ENCODE measurements around the gene RIIAD1. TPM values are rescaled to one million over a fixed set of nuclear protein-coding genes. Genes with fewer than 3 reads are reported as not detected.

Gene RIIAD1
- total RNA-seq, 1 experiment from 2014 or later, result not detected

DNA sequence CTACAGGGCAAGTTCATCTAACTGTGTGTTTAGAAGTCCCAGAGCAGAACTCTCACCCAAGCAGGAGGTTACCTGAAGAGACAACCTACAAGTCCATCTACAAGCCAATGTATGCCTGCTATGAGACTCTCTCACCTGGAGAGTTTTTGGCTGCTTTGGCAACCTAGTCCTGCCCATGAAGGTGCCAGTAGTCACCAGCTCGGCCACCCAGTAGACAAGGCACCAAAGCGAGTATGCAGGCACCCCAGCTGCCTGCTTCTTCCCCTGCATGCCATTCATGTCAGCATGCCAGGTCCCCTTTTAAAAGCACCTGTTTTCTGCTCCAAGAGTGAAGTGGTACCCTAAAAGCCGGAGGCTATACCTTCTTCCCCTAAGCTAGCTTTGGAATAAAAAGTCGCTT, 20.2 kb downstream of the RIIAD1 start:
- peaks cover 6% of the 10 kb centered on the region for H3K4me1 Mint-ChIP-seq
- peaks cover 18% of the 10 kb centered on the region for H3K36me3 Mint-ChIP-seq
- H3K4me3 Mint-ChIP-seq, result no peak overlapping the region
- no peak for ATAC-seq
- ChIA-PET POLR2A (no interaction called here), CTCF (interaction anchor here (0.7 to 1.7 kb wide), 2 partner anchors 401 to 431 kb away, joined by 3 read pairs; no protein-coding TSS in a partner anchor)
- H3K27me3 Mint-ChIP-seq (ENCODE audit: low read depth), result peaks cover 6% of the 10 kb centered on the region
- no peak for TF ChIP-seq GTF2I (CRISPR knock-in tag; conservative IDR thresholded peaks at IDR 0.05)
- TF ChIP-seq KAT7 (CRISPR knock-in tag; IDR thresholded peaks at IDR 0.05; ENCODE audit: borderline replicate concordance), result no peak
- no peak for TF ChIP-seq EMX1 (CRISPR knock-in tag; IDR thresholded peaks at IDR 0.05)
- no peak for TF ChIP-seq SP1 (CRISPR knock-in tag; conservative IDR thresholded peaks at IDR 0.05)
- DNase-seq (ENCODE audit: low spot score), result no peak
- H3K27ac Mint-ChIP-seq, result no peak overlapping the region
- H3K9me3 Mint-ChIP-seq, result peaks cover 24% of the 10 kb centered on the region

DNA sequence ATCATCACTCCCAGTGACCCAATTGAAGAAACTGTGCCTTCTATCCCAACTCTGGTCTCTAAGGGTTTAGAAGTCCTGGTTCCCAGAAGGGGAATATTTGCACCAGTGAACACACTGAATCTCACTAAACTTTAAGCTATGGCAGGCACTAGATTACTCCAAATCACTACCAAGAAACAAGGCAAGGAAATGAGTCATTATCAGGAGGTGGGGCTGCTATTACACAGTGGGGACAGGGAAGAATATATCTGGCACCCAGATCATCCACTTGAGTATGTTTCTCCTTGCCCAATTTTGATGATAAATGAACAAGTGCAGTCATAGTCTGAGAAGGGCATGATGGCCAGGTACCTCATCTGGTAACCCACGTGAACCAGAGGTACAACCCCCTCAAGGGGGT, 35.0 kb downstream of the RIIAD1 start:
- TF ChIP-seq JAZF1 (CRISPR knock-in tag; IDR thresholded peaks at IDR 0.05), result no peak
- no peak for TF ChIP-seq ZNF263 (CRISPR knock-in tag; IDR thresholded peaks at IDR 0.05; ENCODE audit: low read depth)
- no peak for TF ChIP-seq ZNF219 (CRISPR knock-in tag; IDR thresholded peaks at IDR 0.05; ENCODE audit: borderline replicate concordance)
- TF ChIP-seq, protein P1, sequence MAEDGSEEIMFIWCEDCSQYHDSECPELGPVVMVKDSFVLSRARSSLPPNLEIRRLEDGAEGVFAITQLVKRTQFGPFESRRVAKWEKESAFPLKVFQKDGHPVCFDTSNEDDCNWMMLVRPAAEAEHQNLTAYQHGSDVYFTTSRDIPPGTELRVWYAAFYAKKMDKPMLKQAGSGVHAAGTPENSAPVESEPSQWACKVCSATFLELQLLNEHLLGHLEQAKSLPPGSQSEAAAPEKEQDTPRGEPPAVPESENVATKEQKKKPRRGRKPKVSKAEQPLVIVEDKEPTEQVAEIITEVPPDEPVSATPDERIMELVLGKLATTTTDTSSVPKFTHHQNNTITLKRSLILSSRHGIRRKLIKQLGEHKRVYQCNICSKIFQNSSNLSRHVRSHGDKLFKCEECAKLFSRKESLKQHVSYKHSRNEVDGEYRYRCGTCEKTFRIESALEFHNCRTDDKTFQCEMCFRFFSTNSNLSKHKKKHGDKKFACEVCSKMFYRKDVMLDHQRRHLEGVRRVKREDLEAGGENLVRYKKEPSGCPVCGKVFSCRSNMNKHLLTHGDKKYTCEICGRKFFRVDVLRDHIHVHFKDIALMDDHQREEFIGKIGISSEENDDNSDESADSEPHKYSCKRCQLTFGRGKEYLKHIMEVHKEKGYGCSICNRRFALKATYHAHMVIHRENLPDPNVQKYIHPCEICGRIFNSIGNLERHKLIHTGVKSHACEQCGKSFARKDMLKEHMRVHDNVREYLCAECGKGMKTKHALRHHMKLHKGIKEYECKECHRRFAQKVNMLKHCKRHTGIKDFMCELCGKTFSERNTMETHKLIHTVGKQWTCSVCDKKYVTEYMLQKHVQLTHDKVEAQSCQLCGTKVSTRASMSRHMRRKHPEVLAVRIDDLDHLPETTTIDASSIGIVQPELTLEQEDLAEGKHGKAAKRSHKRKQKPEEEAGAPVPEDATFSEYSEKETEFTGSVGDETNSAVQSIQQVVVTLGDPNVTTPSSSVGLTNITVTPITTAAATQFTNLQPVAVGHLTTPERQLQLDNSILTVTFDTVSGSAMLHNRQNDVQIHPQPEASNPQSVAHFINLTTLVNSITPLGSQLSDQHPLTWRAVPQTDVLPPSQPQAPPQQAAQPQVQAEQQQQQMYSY (CRISPR knock-in tag; IDR thresholded peaks at IDR 0.05), result no peak
- TF ChIP-seq, protein P2, sequence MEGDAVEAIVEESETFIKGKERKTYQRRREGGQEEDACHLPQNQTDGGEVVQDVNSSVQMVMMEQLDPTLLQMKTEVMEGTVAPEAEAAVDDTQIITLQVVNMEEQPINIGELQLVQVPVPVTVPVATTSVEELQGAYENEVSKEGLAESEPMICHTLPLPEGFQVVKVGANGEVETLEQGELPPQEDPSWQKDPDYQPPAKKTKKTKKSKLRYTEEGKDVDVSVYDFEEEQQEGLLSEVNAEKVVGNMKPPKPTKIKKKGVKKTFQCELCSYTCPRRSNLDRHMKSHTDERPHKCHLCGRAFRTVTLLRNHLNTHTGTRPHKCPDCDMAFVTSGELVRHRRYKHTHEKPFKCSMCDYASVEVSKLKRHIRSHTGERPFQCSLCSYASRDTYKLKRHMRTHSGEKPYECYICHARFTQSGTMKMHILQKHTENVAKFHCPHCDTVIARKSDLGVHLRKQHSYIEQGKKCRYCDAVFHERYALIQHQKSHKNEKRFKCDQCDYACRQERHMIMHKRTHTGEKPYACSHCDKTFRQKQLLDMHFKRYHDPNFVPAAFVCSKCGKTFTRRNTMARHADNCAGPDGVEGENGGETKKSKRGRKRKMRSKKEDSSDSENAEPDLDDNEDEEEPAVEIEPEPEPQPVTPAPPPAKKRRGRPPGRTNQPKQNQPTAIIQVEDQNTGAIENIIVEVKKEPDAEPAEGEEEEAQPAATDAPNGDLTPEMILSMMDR (IDR thresholded peaks at IDR 0.05), result no peak
- no peak for TF ChIP-seq NR3C1 (CRISPR knock-in tag; conservative IDR thresholded peaks at IDR 0.05; ENCODE audit: low read depth)
- no peak for TF ChIP-seq HMGA2 (CRISPR knock-in tag; IDR thresholded peaks at IDR 0.05)
- TF ChIP-seq, protein P3, sequence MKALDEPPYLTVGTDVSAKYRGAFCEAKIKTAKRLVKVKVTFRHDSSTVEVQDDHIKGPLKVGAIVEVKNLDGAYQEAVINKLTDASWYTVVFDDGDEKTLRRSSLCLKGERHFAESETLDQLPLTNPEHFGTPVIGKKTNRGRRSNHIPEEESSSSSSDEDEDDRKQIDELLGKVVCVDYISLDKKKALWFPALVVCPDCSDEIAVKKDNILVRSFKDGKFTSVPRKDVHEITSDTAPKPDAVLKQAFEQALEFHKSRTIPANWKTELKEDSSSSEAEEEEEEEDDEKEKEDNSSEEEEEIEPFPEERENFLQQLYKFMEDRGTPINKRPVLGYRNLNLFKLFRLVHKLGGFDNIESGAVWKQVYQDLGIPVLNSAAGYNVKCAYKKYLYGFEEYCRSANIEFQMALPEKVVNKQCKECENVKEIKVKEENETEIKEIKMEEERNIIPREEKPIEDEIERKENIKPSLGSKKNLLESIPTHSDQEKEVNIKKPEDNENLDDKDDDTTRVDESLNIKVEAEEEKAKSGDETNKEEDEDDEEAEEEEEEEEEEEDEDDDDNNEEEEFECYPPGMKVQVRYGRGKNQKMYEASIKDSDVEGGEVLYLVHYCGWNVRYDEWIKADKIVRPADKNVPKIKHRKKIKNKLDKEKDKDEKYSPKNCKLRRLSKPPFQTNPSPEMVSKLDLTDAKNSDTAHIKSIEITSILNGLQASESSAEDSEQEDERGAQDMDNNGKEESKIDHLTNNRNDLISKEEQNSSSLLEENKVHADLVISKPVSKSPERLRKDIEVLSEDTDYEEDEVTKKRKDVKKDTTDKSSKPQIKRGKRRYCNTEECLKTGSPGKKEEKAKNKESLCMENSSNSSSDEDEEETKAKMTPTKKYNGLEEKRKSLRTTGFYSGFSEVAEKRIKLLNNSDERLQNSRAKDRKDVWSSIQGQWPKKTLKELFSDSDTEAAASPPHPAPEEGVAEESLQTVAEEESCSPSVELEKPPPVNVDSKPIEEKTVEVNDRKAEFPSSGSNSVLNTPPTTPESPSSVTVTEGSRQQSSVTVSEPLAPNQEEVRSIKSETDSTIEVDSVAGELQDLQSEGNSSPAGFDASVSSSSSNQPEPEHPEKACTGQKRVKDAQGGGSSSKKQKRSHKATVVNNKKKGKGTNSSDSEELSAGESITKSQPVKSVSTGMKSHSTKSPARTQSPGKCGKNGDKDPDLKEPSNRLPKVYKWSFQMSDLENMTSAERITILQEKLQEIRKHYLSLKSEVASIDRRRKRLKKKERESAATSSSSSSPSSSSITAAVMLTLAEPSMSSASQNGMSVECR (CRISPR knock-in tag; IDR thresholded peaks at IDR 0.05; ENCODE audit: borderline replicate concordance), result no peak
- TF ChIP-seq, protein P4, sequence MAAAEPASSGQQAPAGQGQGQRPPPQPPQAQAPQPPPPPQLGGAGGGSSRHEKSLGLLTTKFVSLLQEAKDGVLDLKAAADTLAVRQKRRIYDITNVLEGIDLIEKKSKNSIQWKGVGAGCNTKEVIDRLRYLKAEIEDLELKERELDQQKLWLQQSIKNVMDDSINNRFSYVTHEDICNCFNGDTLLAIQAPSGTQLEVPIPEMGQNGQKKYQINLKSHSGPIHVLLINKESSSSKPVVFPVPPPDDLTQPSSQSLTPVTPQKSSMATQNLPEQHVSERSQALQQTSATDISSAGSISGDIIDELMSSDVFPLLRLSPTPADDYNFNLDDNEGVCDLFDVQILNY (CRISPR knock-in tag; IDR thresholded peaks at IDR 0.05), result no peak
- TF ChIP-seq, protein P5, sequence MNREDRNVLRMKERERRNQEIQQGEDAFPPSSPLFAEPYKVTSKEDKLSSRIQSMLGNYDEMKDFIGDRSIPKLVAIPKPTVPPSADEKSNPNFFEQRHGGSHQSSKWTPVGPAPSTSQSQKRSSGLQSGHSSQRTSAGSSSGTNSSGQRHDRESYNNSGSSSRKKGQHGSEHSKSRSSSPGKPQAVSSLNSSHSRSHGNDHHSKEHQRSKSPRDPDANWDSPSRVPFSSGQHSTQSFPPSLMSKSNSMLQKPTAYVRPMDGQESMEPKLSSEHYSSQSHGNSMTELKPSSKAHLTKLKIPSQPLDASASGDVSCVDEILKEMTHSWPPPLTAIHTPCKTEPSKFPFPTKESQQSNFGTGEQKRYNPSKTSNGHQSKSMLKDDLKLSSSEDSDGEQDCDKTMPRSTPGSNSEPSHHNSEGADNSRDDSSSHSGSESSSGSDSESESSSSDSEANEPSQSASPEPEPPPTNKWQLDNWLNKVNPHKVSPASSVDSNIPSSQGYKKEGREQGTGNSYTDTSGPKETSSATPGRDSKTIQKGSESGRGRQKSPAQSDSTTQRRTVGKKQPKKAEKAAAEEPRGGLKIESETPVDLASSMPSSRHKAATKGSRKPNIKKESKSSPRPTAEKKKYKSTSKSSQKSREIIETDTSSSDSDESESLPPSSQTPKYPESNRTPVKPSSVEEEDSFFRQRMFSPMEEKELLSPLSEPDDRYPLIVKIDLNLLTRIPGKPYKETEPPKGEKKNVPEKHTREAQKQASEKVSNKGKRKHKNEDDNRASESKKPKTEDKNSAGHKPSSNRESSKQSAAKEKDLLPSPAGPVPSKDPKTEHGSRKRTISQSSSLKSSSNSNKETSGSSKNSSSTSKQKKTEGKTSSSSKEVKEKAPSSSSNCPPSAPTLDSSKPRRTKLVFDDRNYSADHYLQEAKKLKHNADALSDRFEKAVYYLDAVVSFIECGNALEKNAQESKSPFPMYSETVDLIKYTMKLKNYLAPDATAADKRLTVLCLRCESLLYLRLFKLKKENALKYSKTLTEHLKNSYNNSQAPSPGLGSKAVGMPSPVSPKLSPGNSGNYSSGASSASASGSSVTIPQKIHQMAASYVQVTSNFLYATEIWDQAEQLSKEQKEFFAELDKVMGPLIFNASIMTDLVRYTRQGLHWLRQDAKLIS (CRISPR knock-in tag; IDR thresholded peaks at IDR 0.05; ENCODE audit: borderline replicate concordance), result no peak
- no peak for TF ChIP-seq RELA (CRISPR knock-in tag; IDR thresholded peaks at IDR 0.05; ENCODE audit: borderline replicate concordance)
- TF ChIP-seq, protein P6, sequence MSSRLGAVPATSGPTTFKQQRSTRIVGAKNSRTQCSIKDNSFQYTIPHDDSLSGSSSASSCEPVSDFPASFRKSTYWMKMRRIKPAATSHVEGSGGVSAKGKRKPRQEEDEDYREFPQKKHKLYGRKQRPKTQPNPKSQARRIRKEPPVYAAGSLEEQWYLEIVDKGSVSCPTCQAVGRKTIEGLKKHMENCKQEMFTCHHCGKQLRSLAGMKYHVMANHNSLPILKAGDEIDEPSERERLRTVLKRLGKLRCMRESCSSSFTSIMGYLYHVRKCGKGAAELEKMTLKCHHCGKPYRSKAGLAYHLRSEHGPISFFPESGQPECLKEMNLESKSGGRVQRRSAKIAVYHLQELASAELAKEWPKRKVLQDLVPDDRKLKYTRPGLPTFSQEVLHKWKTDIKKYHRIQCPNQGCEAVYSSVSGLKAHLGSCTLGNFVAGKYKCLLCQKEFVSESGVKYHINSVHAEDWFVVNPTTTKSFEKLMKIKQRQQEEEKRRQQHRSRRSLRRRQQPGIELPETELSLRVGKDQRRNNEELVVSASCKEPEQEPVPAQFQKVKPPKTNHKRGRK (CRISPR knock-in tag; IDR thresholded peaks at IDR 0.05; ENCODE audit: borderline replicate concordance), result no peak
- no peak for TF ChIP-seq FOXP1 (CRISPR knock-in tag; IDR thresholded peaks at IDR 0.05; ENCODE audit: borderline replicate concordance)
- TF ChIP-seq FOXJ3 (CRISPR knock-in tag; IDR thresholded peaks at IDR 0.05; ENCODE audit: borderline replicate concordance), result no peak
- TF ChIP-seq ZNF396 (CRISPR knock-in tag; IDR thresholded peaks at IDR 0.05; ENCODE audit: borderline replicate concordance), result no peak
- H3K4me1 Mint-ChIP-seq, result no peaks in the 10 kb centered on the region
- ChIA-PET POLR2A (no interaction called here), CTCF (no interaction called here)
- H3K9me3 Mint-ChIP-seq, result no peaks in the 10 kb centered on the region
- no peak overlapping the region for H3K4me3 Mint-ChIP-seq
- DNase-seq (ENCODE audit: low spot score), result no peak
- H3K36me3 Mint-ChIP-seq, result peaks cover 20% of the 10 kb centered on the region
- no peaks in the 10 kb centered on the region for H3K27me3 Mint-ChIP-seq (ENCODE audit: low read depth)
- H3K27ac Mint-ChIP-seq, result no peak overlapping the region
- ATAC-seq, result no peak
